GM21619 (cell line): ENCODE measurements around the gene AAGAB.

Experiments used
- ATAC-seq: cut with Tn5 transposase; IDR thresholded peaks from one replicate; pipeline ENCODE4 v1.9.1; 2021; ENCODE audit not compliant: unreplicated experiment

The AAGAB gene

GRCh38 chr15:67174864-67175573, 79.4 kb downstream of the AAGAB start:
- ATAC-seq: no peak

DNA sequence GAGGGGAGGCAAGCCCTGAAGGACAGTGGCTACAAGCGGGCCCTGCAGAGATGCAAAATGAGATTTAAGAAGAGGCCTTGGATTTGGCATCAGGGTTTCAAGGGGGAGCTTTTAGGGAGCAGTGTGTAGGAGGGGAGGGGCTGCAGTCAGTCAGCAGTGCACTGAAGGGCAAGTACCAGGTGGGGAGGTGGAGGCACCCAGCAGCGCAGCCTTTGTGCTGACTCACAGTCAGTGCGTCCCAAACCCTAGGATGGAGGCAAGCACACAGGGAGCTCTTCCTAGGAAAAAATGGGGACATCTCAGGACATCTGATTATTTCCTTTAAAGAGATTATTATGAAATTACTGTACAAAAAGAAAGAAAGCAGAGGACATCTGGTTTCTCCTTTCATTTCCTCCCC, 80.0 kb downstream of the AAGAB start:
- no peak for ATAC-seq

DNA sequence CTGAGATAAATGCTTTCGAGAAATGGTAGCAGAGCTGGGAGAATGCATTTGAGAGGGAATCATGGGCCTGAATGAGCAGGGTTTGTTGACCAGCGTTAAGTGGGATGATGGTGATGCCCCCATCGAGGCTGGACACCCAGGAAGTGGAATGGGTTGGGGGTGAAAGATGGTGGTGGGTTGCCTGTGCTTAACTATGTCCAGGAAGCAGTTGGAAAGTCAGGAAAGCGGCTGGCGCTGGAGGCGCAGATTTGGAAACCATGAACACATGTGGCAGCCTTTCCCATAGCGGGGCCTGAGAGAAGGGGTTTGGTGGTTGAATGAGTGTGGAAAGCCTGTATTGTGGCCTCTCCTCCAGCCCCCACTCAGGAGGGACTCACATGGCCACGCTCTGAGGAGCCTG, 80.7 kb downstream of the AAGAB start:
- no peak for ATAC-seq

- ATAC-seq: no peak
Measured at GRCh38 chr15:67173005-67173404, 81.5 kb downstream of the AAGAB start.

GRCh38 chr15:67172172-67172571, 82.3 kb downstream of the AAGAB start:
- no peak for ATAC-seq

- ATAC-seq: no peak
Measured at GRCh38 chr15:67171471-67171870, 83.0 kb downstream of the AAGAB start.

DNA sequence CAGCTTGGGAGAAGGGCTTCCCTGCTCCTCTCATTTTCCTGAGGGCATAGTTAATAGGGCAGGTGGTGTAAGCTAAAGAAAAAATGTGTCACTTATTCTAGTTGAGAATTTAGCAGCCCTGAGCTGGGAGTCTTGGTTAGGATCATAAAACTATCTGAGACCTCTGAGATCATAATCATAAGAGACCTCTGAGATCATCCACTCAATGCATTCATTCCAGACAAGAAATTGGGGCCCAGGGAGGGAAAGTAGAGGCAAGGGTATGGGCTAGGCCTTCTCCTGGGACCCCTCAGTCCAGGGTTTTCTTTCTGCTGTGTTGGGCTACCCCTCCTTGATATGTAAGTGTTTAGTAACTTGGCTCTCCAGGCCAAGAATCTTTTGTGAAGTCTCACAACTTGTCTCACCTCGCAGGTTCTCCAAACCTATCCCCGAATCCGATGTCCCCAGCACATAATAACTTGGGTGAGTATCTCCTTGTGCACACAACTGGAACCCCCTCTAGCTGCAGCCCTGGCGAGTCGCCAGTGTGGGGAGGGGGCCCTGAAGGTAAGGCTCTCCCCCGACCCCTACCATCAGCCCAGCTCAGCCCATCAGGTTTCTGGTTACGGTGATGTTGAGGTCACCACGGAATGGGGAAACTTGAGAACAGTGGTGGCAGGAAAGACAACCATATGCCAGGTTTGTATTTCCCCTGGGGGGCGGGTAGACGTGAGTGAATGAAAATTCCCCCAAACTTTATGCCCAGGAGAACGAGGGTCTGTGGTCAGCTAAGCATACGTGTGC, 84.1 kb downstream of the AAGAB start:
- ATAC-seq: no peak

- no peak for ATAC-seq
Measured at GRCh38 chr15:67168694-67169093, 85.8 kb downstream of the AAGAB start.

DNA sequence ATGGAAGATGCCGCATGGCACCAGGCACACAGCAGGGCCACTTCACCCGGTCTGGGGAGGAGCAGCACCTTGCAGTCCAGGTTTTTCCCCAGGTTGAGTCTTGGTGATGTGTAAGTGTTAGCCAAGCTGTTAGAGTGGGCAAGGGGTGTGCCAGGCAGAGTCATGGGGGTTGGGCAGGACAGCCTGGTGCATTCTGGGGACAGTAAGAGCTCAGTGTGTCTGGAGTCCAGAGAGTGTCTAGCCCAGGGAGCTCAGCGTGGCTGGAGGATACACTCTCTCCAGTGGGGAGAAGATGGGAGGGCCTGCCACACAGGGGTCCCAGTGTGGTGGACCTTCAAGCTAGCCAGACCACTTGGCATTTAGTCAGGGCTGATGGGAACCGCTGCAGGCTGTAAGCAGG, 87.4 kb downstream of the AAGAB start:
- no peak for ATAC-seq

DNA sequence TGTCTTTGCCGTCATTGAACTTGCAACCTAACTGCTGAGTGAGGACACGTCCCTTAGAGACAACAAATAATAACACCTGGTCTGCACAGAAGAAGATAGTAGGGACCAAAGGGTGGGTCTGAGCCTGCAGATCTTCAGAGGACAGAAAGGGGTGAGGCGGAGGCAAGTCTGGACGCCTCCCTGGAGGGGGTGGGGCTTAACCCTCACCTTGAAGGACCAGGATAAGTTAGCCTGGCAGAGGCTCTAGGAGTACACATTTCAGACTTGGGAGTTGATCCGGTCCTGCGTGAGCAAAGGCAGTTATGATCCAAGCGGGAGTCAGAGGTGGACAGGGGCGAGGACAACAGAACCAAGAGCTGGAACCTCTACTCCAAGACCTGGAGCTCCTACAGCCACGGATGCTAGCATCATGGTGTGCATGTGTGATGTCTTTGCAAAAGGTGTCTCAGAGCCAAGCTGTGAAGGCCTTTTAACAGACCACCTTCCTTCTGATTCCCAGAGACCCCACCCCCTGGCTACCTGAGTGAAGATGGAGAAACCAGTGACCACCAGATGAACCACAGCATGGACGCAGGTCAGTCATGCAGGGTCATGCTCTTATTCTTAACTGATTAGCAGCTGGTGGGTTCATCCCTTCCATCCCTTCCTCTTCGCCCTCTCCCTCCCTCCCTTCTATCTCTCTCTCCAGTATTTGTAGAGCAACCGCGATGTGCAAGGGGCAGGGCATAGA, 88.0 kb downstream of the AAGAB start:
- ATAC-seq: no peak

- no peak for ATAC-seq
Measured at GRCh38 chr15:67165254-67166253, 88.9 kb downstream of the AAGAB start.

- ATAC-seq: no peak
Measured at GRCh38 chr15:67164811-67165253, 89.6 kb downstream of the AAGAB start.

DNA sequence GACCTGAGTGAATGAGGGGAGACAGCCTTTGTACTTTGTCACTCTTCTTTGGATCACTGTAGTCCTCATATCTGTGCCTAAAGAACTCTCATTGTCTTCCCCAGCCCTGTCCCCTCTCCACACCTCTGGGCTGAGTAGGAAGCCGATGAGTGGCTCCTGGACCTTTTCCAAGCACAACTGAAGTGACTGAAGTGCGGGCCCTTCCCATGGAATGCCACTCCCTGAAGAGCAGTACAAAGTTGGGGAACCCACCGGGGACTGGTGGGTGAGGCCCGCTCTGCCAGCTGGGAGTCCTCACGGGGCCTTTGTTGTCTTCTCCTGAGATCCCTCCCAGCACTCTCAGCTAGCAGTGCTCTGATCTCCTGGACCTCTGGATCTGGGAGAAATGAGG, 90.1 kb downstream of the AAGAB start:
- no peak for ATAC-seq

DNA sequence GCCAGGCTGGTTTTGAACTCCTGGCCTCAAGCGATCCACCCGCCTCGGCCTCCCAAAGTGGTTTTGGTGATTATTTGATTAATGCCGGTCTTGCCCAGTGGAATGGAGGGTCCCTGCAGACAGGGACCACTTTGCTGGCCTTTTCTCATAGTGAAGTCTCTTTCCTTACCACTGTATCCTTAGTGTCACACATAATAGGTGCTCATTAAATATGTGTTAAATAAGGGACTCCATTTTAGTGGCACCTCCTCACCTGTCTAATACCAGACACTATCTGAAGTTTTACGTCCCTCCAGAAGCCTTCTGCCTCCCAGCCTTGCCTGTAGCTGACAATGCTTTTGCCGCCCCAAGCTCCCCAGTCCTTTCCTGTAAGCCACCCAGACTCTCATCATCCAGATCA, 91.3 kb downstream of the AAGAB start:
- ATAC-seq: no peak

DNA sequence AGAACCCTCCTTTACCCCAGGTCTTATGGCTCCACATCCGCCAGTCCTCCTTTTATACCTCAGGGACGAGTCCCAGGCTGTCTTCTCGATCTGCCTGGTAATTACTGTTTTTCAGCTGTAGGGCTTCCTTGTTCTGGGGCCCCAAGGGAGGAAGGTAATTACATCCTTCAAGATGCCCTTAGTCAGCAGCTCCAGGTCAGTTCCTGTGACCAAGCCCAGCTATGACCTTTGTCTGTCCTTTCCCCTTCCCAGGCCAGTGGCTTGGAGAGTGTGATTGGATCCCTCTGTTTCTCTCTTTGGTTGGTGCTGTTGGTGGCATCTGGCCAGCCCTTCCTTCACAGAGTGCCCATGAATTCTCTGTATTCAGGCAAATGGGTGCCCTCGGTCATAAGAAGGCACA, 92.6 kb downstream of the AAGAB start:
- no peak for ATAC-seq

GRCh38 chr15:67161412-67161811, 93.0 kb downstream of the AAGAB start:
- ATAC-seq: no peak

- no peak for ATAC-seq
Measured at GRCh38 chr15:67158367-67158766, 96.1 kb downstream of the AAGAB start.

- no peak for ATAC-seq
Measured at GRCh38 chr15:67157521-67158252, 96.8 kb downstream of the AAGAB start.

GRCh38 chr15:67156834-67157233, 97.6 kb downstream of the AAGAB start:
- ATAC-seq: no peak

GRCh38 chr15:67156426-67156825, 98.0 kb downstream of the AAGAB start:
- no peak for ATAC-seq
